OCI-LY3 (cell line): Measurements from ENCODE around the gene SELENOM.

Experiments used
- CTCF ChIP-seq: fragments of 200-600, 300-600 bp; sonication (generic); IDR thresholded peaks from 2 replicates; pipeline ENCODE4 v1.5.1; 2014; ENCODE audit warnings: antibody characterized with exemption, low read length, low read depth
- EZH2phosphoT487 ChIP-seq: fragments of 200-600 bp; shearing (Covaris generic); IDR thresholded peaks from 2 replicates; pipeline ENCODE4 v1.6.1; 2018; ENCODE audit warnings: antibody characterized with exemption, mixed run types, low read depth

- TF ChIP-seq CTCF (no peak), EZH2phosphoT487 (no peak)
Observed at GRCh38 chr22:31154975-31155374, 47.6 kb upstream of the SELENOM start.
